Measurements from ENCODE around the gene ITGA2. TPM values are rescaled to one million over a fixed set of nuclear protein-coding genes. Genes with fewer than 3 reads are reported as not detected.

The ITGA2 gene
- total RNA-seq, 4 donors from 2014 or later, result 2.0 to 6.0 (median 3.1) TPM

- H3K27ac ChIP-seq, result no peak overlapping the region
- WGBS, 2 donors, result 12 to 17% methylated on average over 3 of the region's 3 CpGs
- intact Hi-C loops (cut with DNase I), result loop anchor here (5.0 kb wide), 1 partner anchor 149 kb away; no protein-coding TSS in a partner anchor
Measured at GRCh38 chr5:53095931-53096525, 106.9 kb downstream of the ITGA2 start.

GRCh38 chr5:53099546-53099945 lies 110.4 kb downstream of the ITGA2 start:
- Histone ChIP-seq H3K27me3 (no peaks in the 10 kb centered on the region), H3K36me3 (peaks cover 0 to 30% of the 10 kb centered on the region in 2 donors), H3K27ac (no peak overlapping the region), H3K9me3 (no peaks in the 10 kb centered on the region), H3K4me1 (no peaks in the 10 kb centered on the region), H3K4me3 (replicated peaks in 1 of 3) (no peak overlapping the region)
- TF ChIP-seq CTCF (IDR thresholded peaks at IDR 0.05), result no peak
- no peak for TF ChIP-seq POLR2A (IDR thresholded peaks at IDR 0.05)
- DNase-seq, result no peak
- 74 to 88% methylated on average over 2 of the region's 2 CpGs for WGBS, 2 donors
- intact Hi-C loops (cut with DNase I), result loop anchor here (5.0 kb wide), 1 partner anchor 152 kb away; no protein-coding TSS in a partner anchor

More at GRCh38 chr5:53095931-53096525, 106.9 kb downstream of the ITGA2 start:
- Histone ChIP-seq H3K4me3 (replicated peaks in 1 of 3) (no peak overlapping the region), H3K9me3 (no peaks in the 10 kb centered on the region), H3K36me3 (peaks cover 0 to 22% of the 10 kb centered on the region in 2 donors), H3K27me3 (no peaks in the 10 kb centered on the region), H3K4me1 (no peaks in the 10 kb centered on the region)
- TF ChIP-seq POLR2A (IDR thresholded peaks at IDR 0.05) (no peak), CTCF (IDR thresholded peaks at IDR 0.05) (peak; percentile 51 to 97 (median 82))
- peak; percentile 65 to 70 for DNase-seq

- Histone ChIP-seq H3K4me3 (replicated peaks in 1 of 3) (no peak overlapping the region), H3K9me3 (no peaks in the 10 kb centered on the region), H3K36me3 (peaks cover 0 to 30% of the 10 kb centered on the region in 2 donors), H3K4me1 (no peaks in the 10 kb centered on the region), H3K27me3 (no peaks in the 10 kb centered on the region), H3K27ac (no peak overlapping the region)
- TF ChIP-seq POLR2A (IDR thresholded peaks at IDR 0.05) (no peak), CTCF (IDR thresholded peaks at IDR 0.05) (no peak)
- intact Hi-C loops (cut with DNase I), result no loop called here
- DNase-seq, result no peak
- WGBS, 2 donors, result 83 to 86% methylated on average over 2 of the region's 2 CpGs
Measured at GRCh38 chr5:53100606-53101005, 111.5 kb downstream of the ITGA2 start.

- H3K36me3 ChIP-seq, result peaks cover 0 to 8% of the 10 kb centered on the region in 2 donors
- no peak overlapping the region for H3K27ac ChIP-seq
- no peak for TF ChIP-seq POLR2A (IDR thresholded peaks at IDR 0.05)
- TF ChIP-seq CTCF (IDR thresholded peaks at IDR 0.05), result no peak
- no peaks in the 10 kb centered on the region for H3K27me3 ChIP-seq
- WGBS, 2 donors, result 87 to 93% methylated on average over 5 of the region's 5 CpGs
- DNase-seq, result no peak
- H3K9me3 ChIP-seq, result no peaks in the 10 kb centered on the region
- H3K4me1 ChIP-seq, result peaks cover 6 to 15% of the 10 kb centered on the region in 2 donors
- H3K4me3 ChIP-seq (replicated peaks in 1 of 3), result no peak overlapping the region
- intact Hi-C loops (cut with DNase I), result no loop called here
Measured at GRCh38 chr5:53105611-53106300, 116.6 kb downstream of the ITGA2 start.

- Histone ChIP-seq H3K27ac (peak overlapping the region; percentile 51 to 92 (median 69)), H3K36me3 (peaks cover 0 to under 1% of the 10 kb centered on the region in 2 donors), H3K4me1 (peaks cover 6 to 17% of the 10 kb centered on the region in 2 donors), H3K9me3 (no peaks in the 10 kb centered on the region), H3K4me3 (replicated peaks in 1 of 3) (peak overlapping the region; percentile 22 to 77 (median 53)), H3K27me3 (no peaks in the 10 kb centered on the region)
- TF ChIP-seq CTCF (IDR thresholded peaks at IDR 0.05) (no peak), POLR2A (IDR thresholded peaks at IDR 0.05) (no peak)
- intact Hi-C loops (cut with DNase I), result no loop called here
- WGBS, 2 donors, result 0 to 2% methylated on average over 11 of the region's 11 CpGs
- no peak for DNase-seq
Measured at GRCh38 chr5:53109056-53109442, 119.9 kb downstream of the ITGA2 start.

Data from thyroid gland (tissue), 4 donors.